K562 (cell line): ENCODE results near the gene ATL1. TPM values are rescaled to one million over a fixed set of nuclear protein-coding genes. Genes with fewer than 3 reads are reported as not detected.

Experiments used
- ATAC-seq: fragments of 200-7000 bp; cut with Tn5 transposase; 3 replicates; pipeline ENCODE4 v1.9.1; 2020; ENCODE audit warnings: moderate library complexity
- BruUV-seq: library from RNA; stranded (reverse); fragments of 400-500 nt; replicated peaks from 2 replicates; lab custom pipeline; 2021; lab: Mats Ljungman, UMichigan
- CTCF ChIA-PET: fragments of 300-600 bp; formaldehyde crosslinking; extraction: SDS; loops from one replicate; lab custom pipeline; 2021; ENCODE audit warnings: low intra/inter-chr PET ratio; lab: Yijun Ruan, JAX
- POLR2A ChIA-PET: fragments of 300-600, 350-650 bp; sonication (Branson Sonifier 250); formaldehyde crosslinking; extraction: SDS; loops from one replicate; lab custom pipeline; 2021; ENCODE audit warnings: antibody characterized with exemption, inconsistent platforms; lab: Yijun Ruan, JAX
- DNase-seq, 4 experiments: peaks; one replicate each; pipeline versions ENCODE4 v3.0.0 to v3.0.0-alpha.2; 2011 to 2018; ENCODE audit warnings: low spot score in 3 of 4, mixed read lengths in 3 of 4; ENCODE audit errors: extremely low read depth in 1 of 4
- FAIRE-seq: peaks from 2 replicates; lab custom pipeline; 2011; peaks lifted over from hg19 to GRCh38; lab: Jason Lieb, UNC
- H2AFZ ChIP-seq: 2 replicates; pipeline ENCODE4 v1.6.0; 2011; ENCODE audit warnings: low read depth, low read length, control low read depth, inconsistent platforms
- H3K27ac ChIP-seq: fragments of 200-600 bp; 3 replicates; pipeline ENCODE4 v1.8.0; 2011; ENCODE audit warnings: low read depth, mild to moderate bottlenecking, control low read depth, inconsistent platforms, low read length, moderate library complexity, mixed read lengths; ENCODE audit errors: extremely low read depth
- H3K27me3 ChIP-seq, 2 experiments: fragments of 300-600 bp in 1 of 2; 2 replicates in 1 of 2; 3 replicates in 1 of 2; pipeline versions ENCODE4 v1.6.0 to v1.8.0; 2011; ENCODE audit warnings: inconsistent platforms in 2 of 2, low read length in 2 of 2, mild to moderate bottlenecking in 1 of 2, mixed read lengths in 1 of 2, moderate library complexity in 1 of 2; ENCODE audit not compliant: control insufficient read depth in 2 of 2, insufficient read depth in 2 of 2
- H3K36me3 ChIP-seq: fragments of 300-600 bp; 3 replicates; pipeline ENCODE4 v1.8.0; 2011; ENCODE audit warnings: mild to moderate bottlenecking, low read length, inconsistent platforms; ENCODE audit not compliant: control insufficient read depth, insufficient read depth
- H3K4me1 ChIP-seq, 2 experiments: fragments of 200-600 bp in 1 of 2; replicated peaks in 1 of 2; 2 replicates in 1 of 2; 3 replicates in 1 of 2; pipeline versions ENCODE4 v1.5.1 to v1.8.0; 2011; ENCODE audit warnings: inconsistent platforms in 2 of 2, low read length in 2 of 2, mild to moderate bottlenecking in 1 of 2, mixed read lengths in 1 of 2, moderate library complexity in 1 of 2; ENCODE audit not compliant: control insufficient read depth in 2 of 2, insufficient read depth in 2 of 2
- H3K4me2 ChIP-seq: 2 replicates; pipeline ENCODE4 v1.6.1; 2011; ENCODE audit warnings: low read length, control low read depth, inconsistent platforms, mixed read lengths; ENCODE audit not compliant: insufficient read depth
- H3K4me3 ChIP-seq: fragments of 200-600 bp; sonication (generic), shearing (Covaris generic); 2 replicates; pipeline ENCODE4 v1.5.1; 2016; ENCODE audit warnings: control low read depth, inconsistent platforms
- H3K79me2 ChIP-seq: fragments of 200-600 bp; 3 replicates; pipeline ENCODE4 v1.8.0; 2011; ENCODE audit warnings: low read length, inconsistent platforms; ENCODE audit not compliant: control insufficient read depth, insufficient read depth
- H3K9ac ChIP-seq, 2 experiments: 2 replicates each; pipeline versions ENCODE4 v1.6.0 to v1.6.1; 2011; ENCODE audit warnings: low read depth in 2 of 2, low read length in 2 of 2, control low read depth in 1 of 2, inconsistent platforms in 1 of 2, mild to moderate bottlenecking in 1 of 2, mixed read lengths in 1 of 2; ENCODE audit not compliant: insufficient read depth in 1 of 2
- H3K9me1 ChIP-seq: one replicate; pipeline ENCODE4 v1.6.0; 2011; ENCODE audit warnings: inconsistent platforms, mild to moderate bottlenecking, low read length, moderate library complexity; ENCODE audit not compliant: control insufficient read depth, insufficient read depth
- H3K9me3 ChIP-seq: replicated peaks from 2 replicates; pipeline ENCODE4 v1.5.1; 2011; ENCODE audit warnings: low read depth, low read length, inconsistent platforms; ENCODE audit not compliant: control insufficient read depth, insufficient read depth
- H4K20me1 ChIP-seq: replicated peaks from 2 replicates; pipeline ENCODE4 v1.6.1; 2011; ENCODE audit warnings: low read length, inconsistent platforms, mixed read lengths; ENCODE audit not compliant: control insufficient read depth, insufficient read depth
- AFF1 ChIP-seq, 2 experiments: fragments of 450-650 bp; IDR thresholded peaks; 2 replicates each; pipeline ENCODE4 v1.6.1; 2018; ENCODE audit warnings: mild to moderate bottlenecking in 2 of 2, low read depth in 1 of 2; ENCODE audit not compliant: partially characterized antibody in 2 of 2
- BCL6 ChIP-seq: fragments of 250-450 bp; sonication (Bioruptor Pico); IDR thresholded peaks from 2 replicates; pipeline ENCODE4 v1.4.0; 2020
- CEBPG ChIP-seq, 3 experiments: fragments of 200-800 bp in 1 of 3; sonication (Bioruptor generic) in 1 of 3; sonication (generic) in 1 of 3; formaldehyde crosslinking in 1 of 3; IDR thresholded peaks in 2 of 3; conservative IDR thresholded peaks in 1 of 3; 2 replicates each; pipeline versions ENCODE4 v1.6.1 to v1.8.0; 2016 to 2022; ENCODE audit warnings: missing compliant biosample characterization in 2 of 3, missing genetic modification characterization in 2 of 3, mild to moderate bottlenecking in 1 of 3, missing genetic modification reagents in 1 of 3
- ELF1 ChIP-seq: fragments of 200-800 bp; sonication (Bioruptor generic); IDR thresholded peaks from 2 replicates; pipeline ENCODE4 v1.6.1; 2016; ENCODE audit warnings: missing genetic modification characterization, missing compliant biosample characterization
- GABPA ChIP-seq: fragments of 200-800 bp; sonication (Bioruptor generic); conservative IDR thresholded peaks from 2 replicates; pipeline ENCODE4 v1.6.1; 2016; ENCODE audit warnings: low read depth, missing genetic modification characterization, missing compliant biosample characterization
- GMEB1 ChIP-seq: fragments of 250-450 bp; sonication (Bioruptor Pico); IDR thresholded peaks from 2 replicates; pipeline ENCODE4 v1.4.0; 2020; ENCODE audit warnings: mild to moderate bottlenecking
- MTA2 ChIP-seq: fragments of 450-650 bp; IDR thresholded peaks from 2 replicates; pipeline ENCODE4 v1.6.1; 2016; ENCODE audit warnings: low read depth
- MYBL2 ChIP-seq, 2 experiments: fragments of 450-650 bp in 1 of 2; sonication (generic) in 1 of 2; formaldehyde crosslinking in 1 of 2; IDR thresholded peaks; 2 replicates each; pipeline versions ENCODE4 v1.6.1 to v1.8.1; 2017 to 2022; ENCODE audit warnings: borderline replicate concordance in 1 of 2, inconsistent platforms in 1 of 2, low read depth in 1 of 2, mild to moderate bottlenecking in 1 of 2, missing genetic modification reagents in 1 of 2, moderate library complexity in 1 of 2
- NFXL1 ChIP-seq: fragments of 450-650 bp; formaldehyde crosslinking; IDR thresholded peaks from 2 replicates; pipeline ENCODE4 v1.4.0; 2021; ENCODE audit warnings: mild to moderate bottlenecking
- XRCC4 ChIP-seq: IDR thresholded peaks from one replicate; pipeline ENCODE4 v1.6.1; 2011; ENCODE audit not compliant: insufficient read depth, insufficient read length; ENCODE audit errors: extremely low read depth
- ZBTB9 ChIP-seq: fragments of 450-650 bp; formaldehyde crosslinking; IDR thresholded peaks from 2 replicates; pipeline ENCODE4 v1.4.0; 2020; ENCODE audit warnings: mild to moderate bottlenecking, moderate library complexity
- ZFPM2 ChIP-seq: fragments of 250-450 bp; sonication (Bioruptor Pico); IDR thresholded peaks from 2 replicates; pipeline ENCODE4 v1.5.1; 2022; ENCODE audit warnings: mild to moderate bottlenecking
- ZNF583 ChIP-seq: fragments of 250-450 bp; sonication (Bioruptor Pico); IDR thresholded peaks from 2 replicates; pipeline ENCODE4 v1.4.0; 2020
- ZNF707 ChIP-seq: fragments of 250-450 bp; sonication (Bioruptor Pico); conservative IDR thresholded peaks from 2 replicates; pipeline ENCODE4 v1.8.0; 2022; ENCODE audit warnings: inconsistent platforms, mild to moderate bottlenecking, moderate library complexity
- ZNF830 ChIP-seq: fragments of 250-450 bp; sonication (Bioruptor Pico); IDR thresholded peaks from 2 replicates; pipeline ENCODE4 v1.5.0; 2021; ENCODE audit warnings: mild to moderate bottlenecking
- ZSCAN32 ChIP-seq: fragments of 450-650 bp; formaldehyde crosslinking; IDR thresholded peaks from 2 replicates; pipeline ENCODE4 v1.4.0; 2020; ENCODE audit warnings: mild to moderate bottlenecking, moderate library complexity
- WGBS: fragments of 100-300 bp; shearing (Covaris generic); methylation state at CpG from one replicate; pipeline ENCODE4 v1.1.6; 2016; ENCODE audit warnings: low coverage, mixed read lengths; ENCODE audit not compliant: insufficient coverage; ENCODE audit errors: missing lambda C conversion rate; 5-methylcytosine and 5-hydroxymethylcytosine counted together
- in situ Hi-C: fragments of 300-500 bp; cut with MboI; formaldehyde crosslinking; loops from 4 replicates; pipeline ENCODE4 v1.15.0; 2018; ENCODE audit warnings: inconsistent platforms, mixed read lengths
- intact Hi-C: fragments of 100-400 bp; cut with micrococcal nuclease; formaldehyde crosslinking; loops from 2 replicates; pipeline ENCODE4 v1.14.2; 2022
- polyA plus RNA-seq, 8 experiments: library from polyadenylated mRNA; depleted of rRNA in 4 of 8; stranded (reverse) in 5 of 8; unstranded in 3 of 8; fragments of >200 nt; fragmentation: Nextera tagmentation in 2 of 8; fragmentation: Illumina TruSeq in 1 of 8; extraction: Ambion mirVana in 2 of 8; extraction: Trizol in 1 of 8; gene quantifications; 2 replicates each; pipeline versions ENCODE4 v1.2.1 to v1.2.3, GENCODE V29; 2011 to 2014; ENCODE audit warnings: inconsistent platforms in 1 of 8, missing spikeins in 1 of 8
- total RNA-seq, 7 experiments: library from RNA; depleted of rRNA in 6 of 7; stranded (reverse); fragments of >200 nt in 6 of 7; fragmentation: Illumina TruSeq in 2 of 7; extraction: Trizol in 2 of 7; gene quantifications; 2 replicates each; pipeline versions ENCODE4 v1.2.1 to v1.2.3, GENCODE V29; 2011 to 2021; ENCODE audit warnings: low replicate concordance in 1 of 7

Gene ATL1
- total and polyA plus RNA-seq, 9 of the 15 experiments (the other 6 are each of a cell fraction or from before 2014, with no cell fraction given) = 0.04 to 0.16 (median 0.07) TPM; not detected in 4

- H3K9me1 ChIP-seq = no peaks in the 10 kb centered on the region
- no peak overlapping the region for H3K4me2 ChIP-seq
- WGBS = 50% methylated on average over 1 of the region's 1 CpG
- H3K27ac ChIP-seq = no peak overlapping the region
- intact Hi-C loops (no loop called here), in situ Hi-C loops (no loop called here)
- H4K20me1 ChIP-seq = no peaks in the 10 kb centered on the region
- DNase-seq = no peak
- no peaks in the 10 kb centered on the region for H3K36me3 ChIP-seq
- no peak for ATAC-seq
- no peaks in the 10 kb centered on the region for H3K9me3 ChIP-seq
- no peak overlapping the region for H3K4me3 ChIP-seq
- ChIA-PET POLR2A (no interaction called here), CTCF (no interaction called here)
- H3K27me3 ChIP-seq = no peaks in the 10 kb centered on the region
- no peak overlapping the region for H3K9ac ChIP-seq
- no peaks in the 10 kb centered on the region for H3K79me2 ChIP-seq
- no peak for FAIRE-seq
- H2AFZ ChIP-seq = no peak overlapping the region
- H3K4me1 ChIP-seq = no peaks in the 10 kb centered on the region
- no TSS peak for BruUV-seq
- TF ChIP-seq ZNF707 (CRISPR knock-in tag) (no peak), GABPA (tag) (no peak), AFF1 (IDR thresholded peaks at IDR 0.05; ENCODE audit: low read depth in 1 of 2, partially characterized antibody in 2 of 2) (no peak), MYBL2 (IDR thresholded peaks at IDR 0.05; ENCODE audit: low read depth) (no peak), MYBL2 (CRISPR knock-in tag; IDR thresholded peaks at IDR 0.05; ENCODE audit: borderline replicate concordance) (no peak), ZFPM2 (CRISPR knock-in tag) (no peak), ZNF583 (CRISPR knock-in tag) (no peak), ZSCAN32 (CRISPR knock-in tag) (no peak), ELF1 (tag) (no peak), ZBTB9 (no peak), ZNF830 (CRISPR knock-in tag) (no peak), GMEB1 (CRISPR knock-in tag) (no peak), MTA2 (no peak), XRCC4 (no peak), CEBPG (CRISPR knock-in tag; IDR thresholded peaks at IDR 0.05) (no peak), CEBPG (tag; conservative IDR thresholded peaks at IDR 0.05 in 1 of 2, IDR thresholded peaks at IDR 0.05 in 1 of 2) (no peak), NFXL1 (CRISPR knock-in tag) (no peak), BCL6 (CRISPR knock-in tag) (no peak)
Measured at GRCh38 chr14:50622978-50623377, 63.0 kb downstream of the ATL1 start.
